K562 (cell line): ENCODE results near the gene OR8B2.

Experiments
- CHD4 ChIP-seq: fragments of 200-600 bp; sonication (generic); IDR thresholded peaks from 3 replicates; pipeline ENCODE4 v1.6.1; 2012; ENCODE audit warnings: low read depth, mild to moderate bottlenecking, mixed read lengths, low read length, inconsistent platforms; ENCODE audit not compliant: insufficient read depth, insufficient replicate concordance, poor library complexity, severe bottlenecking
- CTCF ChIP-seq, 3 experiments: IDR thresholded peaks in 2 of 3; conservative IDR thresholded peaks in 1 of 3; 2 replicates each; pipeline ENCODE4 v1.5.1; 2011 to 2012; ENCODE audit warnings: low read length in 3 of 3, mild to moderate bottlenecking in 3 of 3, control low read depth in 2 of 3, improper control_type of control experiment in 1 of 3, inconsistent platforms in 1 of 3, low read depth in 1 of 3, mixed read lengths in 1 of 3, moderate library complexity in 1 of 3; ENCODE audit not compliant: insufficient read depth in 2 of 3
- FOXK2 ChIP-seq, 2 experiments: fragments of 450-650 bp; IDR thresholded peaks in 1 of 2; conservative IDR thresholded peaks in 1 of 2; 2 replicates each; pipeline ENCODE4 v1.6.1; 2016; ENCODE audit warnings: low read depth in 2 of 2, mild to moderate bottlenecking in 1 of 2
- GABPA ChIP-seq: fragments of 200-800 bp; sonication (Bioruptor generic); conservative IDR thresholded peaks from 2 replicates; pipeline ENCODE4 v1.6.1; 2016; ENCODE audit warnings: low read depth, missing genetic modification characterization, missing compliant biosample characterization
- GATAD2A ChIP-seq: fragments of 450-650 bp; IDR thresholded peaks from 2 replicates; pipeline ENCODE4 v1.6.1; 2017
- HMG20A ChIP-seq: fragments of 450-650 bp; formaldehyde crosslinking; conservative IDR thresholded peaks from 2 replicates; pipeline ENCODE4 v1.4.0; 2020; ENCODE audit warnings: mild to moderate bottlenecking, mixed read lengths
- JUN ChIP-seq, 2 experiments: sonication (generic) in 1 of 2; formaldehyde crosslinking in 1 of 2; IDR thresholded peaks; 2 replicates each; pipeline versions ENCODE4 v1.6.1 to v1.8.0; 2012 to 2022; ENCODE audit warnings: borderline replicate concordance in 2 of 2, mild to moderate bottlenecking in 2 of 2, improper control_type of control experiment in 1 of 2, low read depth in 1 of 2, low read length in 1 of 2, missing genetic modification reagents in 1 of 2
- KDM5B ChIP-seq: fragments of 200-600 bp; sonication (generic); IDR thresholded peaks from 2 replicates; pipeline ENCODE4 v1.6.1; 2012; ENCODE audit warnings: low read depth, mild to moderate bottlenecking, moderate library complexity, low read length, control low read depth, inconsistent platforms; ENCODE audit not compliant: insufficient replicate concordance
- NR2F6 ChIP-seq: fragments of 450-650 bp; formaldehyde crosslinking; IDR thresholded peaks from 2 replicates; pipeline ENCODE4 v1.4.0; 2020; ENCODE audit warnings: mild to moderate bottlenecking
- POLR2A ChIP-seq: fragments of 450-650 bp; conservative IDR thresholded peaks from 2 replicates; pipeline ENCODE4 v1.6.1; 2016
- ZBTB2 ChIP-seq: fragments of 450-650 bp; IDR thresholded peaks from 2 replicates; pipeline ENCODE4 v1.6.1; 2016; ENCODE audit warnings: antibody characterized with exemption
- ZBTB7A ChIP-seq: IDR thresholded peaks from 2 replicates; pipeline ENCODE4 v1.6.1; 2011; ENCODE audit warnings: low read depth, mild to moderate bottlenecking, low read length, moderate library complexity, borderline replicate concordance; ENCODE audit not compliant: control insufficient read depth
- ZNF436 ChIP-seq: fragments of 250-450, 450-650 bp; sonication (Bioruptor Pico); formaldehyde crosslinking; IDR thresholded peaks from 2 replicates; pipeline ENCODE4 v1.7.0; 2020; ENCODE audit warnings: mild to moderate bottlenecking
- TF ChIP-seq, protein P1 (sequence below): sonication (generic); formaldehyde crosslinking; IDR thresholded peaks from 2 replicates; pipeline ENCODE4 v1.8.1; 2022; ENCODE audit warnings: missing genetic modification reagents

DNA sequence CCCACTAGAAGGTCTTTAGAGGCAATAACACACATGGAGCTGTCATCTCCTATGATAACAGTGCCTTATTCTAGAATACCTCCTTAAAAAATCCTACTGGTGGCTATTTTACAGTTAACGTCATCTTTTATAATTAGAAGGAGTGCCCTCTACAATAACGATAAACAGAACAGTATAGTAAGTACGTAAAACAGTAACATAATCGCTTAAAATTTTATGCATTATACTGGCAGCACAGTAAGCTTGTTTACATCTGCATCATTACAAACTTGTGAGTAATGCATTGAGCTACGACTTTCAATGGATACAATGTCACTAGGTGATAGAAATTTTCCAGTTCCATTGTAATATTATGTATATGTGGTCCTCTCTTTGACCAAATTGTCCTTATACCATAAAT is 40.0 kb downstream of the OR8B2 start:
- TF ChIP-seq POLR2A (no peak), ZNF436 (CRISPR knock-in tag) (no peak), JUN (IDR thresholded peaks at IDR 0.05; ENCODE audit: borderline replicate concordance, low read depth, low read length) (no peak), JUN (CRISPR knock-in tag; IDR thresholded peaks at IDR 0.05; ENCODE audit: borderline replicate concordance) (no peak), KDM5B (no peak), HMG20A (no peak), NR2F6 (no peak), CTCF (IDR thresholded peaks at IDR 0.05 in 2 of 3, conservative IDR thresholded peaks at IDR 0.05 in 1 of 3; ENCODE audit: insufficient read depth in 2 of 3, low read depth in 1 of 3, low read length in 3 of 3) (no peak), CHD4 (no peak), ZBTB2 (no peak), ZBTB7A (no peak), GATAD2A (no peak), GABPA (tag) (no peak), FOXK2 (conservative IDR thresholded peaks at IDR 0.05 in 1 of 2, IDR thresholded peaks at IDR 0.05 in 1 of 2; ENCODE audit: low read depth in 2 of 2) (no peak)
- TF ChIP-seq, protein P1, sequence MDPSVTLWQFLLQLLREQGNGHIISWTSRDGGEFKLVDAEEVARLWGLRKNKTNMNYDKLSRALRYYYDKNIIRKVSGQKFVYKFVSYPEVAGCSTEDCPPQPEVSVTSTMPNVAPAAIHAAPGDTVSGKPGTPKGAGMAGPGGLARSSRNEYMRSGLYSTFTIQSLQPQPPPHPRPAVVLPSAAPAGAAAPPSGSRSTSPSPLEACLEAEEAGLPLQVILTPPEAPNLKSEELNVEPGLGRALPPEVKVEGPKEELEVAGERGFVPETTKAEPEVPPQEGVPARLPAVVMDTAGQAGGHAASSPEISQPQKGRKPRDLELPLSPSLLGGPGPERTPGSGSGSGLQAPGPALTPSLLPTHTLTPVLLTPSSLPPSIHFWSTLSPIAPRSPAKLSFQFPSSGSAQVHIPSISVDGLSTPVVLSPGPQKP (CRISPR knock-in tag), result no peak
